ENCODE measurements around the gene DHH. TPM values are rescaled to one million over a fixed set of nuclear protein-coding genes. Genes with fewer than 3 reads are reported as not detected.

Gene DHH
- total and polyA plus RNA-seq, 9 of the 15 experiments (the other 6 are each of a cell fraction or from before 2014, with no cell fraction given) = 0.07 to 2.6 (median 0.54) TPM

DNA sequence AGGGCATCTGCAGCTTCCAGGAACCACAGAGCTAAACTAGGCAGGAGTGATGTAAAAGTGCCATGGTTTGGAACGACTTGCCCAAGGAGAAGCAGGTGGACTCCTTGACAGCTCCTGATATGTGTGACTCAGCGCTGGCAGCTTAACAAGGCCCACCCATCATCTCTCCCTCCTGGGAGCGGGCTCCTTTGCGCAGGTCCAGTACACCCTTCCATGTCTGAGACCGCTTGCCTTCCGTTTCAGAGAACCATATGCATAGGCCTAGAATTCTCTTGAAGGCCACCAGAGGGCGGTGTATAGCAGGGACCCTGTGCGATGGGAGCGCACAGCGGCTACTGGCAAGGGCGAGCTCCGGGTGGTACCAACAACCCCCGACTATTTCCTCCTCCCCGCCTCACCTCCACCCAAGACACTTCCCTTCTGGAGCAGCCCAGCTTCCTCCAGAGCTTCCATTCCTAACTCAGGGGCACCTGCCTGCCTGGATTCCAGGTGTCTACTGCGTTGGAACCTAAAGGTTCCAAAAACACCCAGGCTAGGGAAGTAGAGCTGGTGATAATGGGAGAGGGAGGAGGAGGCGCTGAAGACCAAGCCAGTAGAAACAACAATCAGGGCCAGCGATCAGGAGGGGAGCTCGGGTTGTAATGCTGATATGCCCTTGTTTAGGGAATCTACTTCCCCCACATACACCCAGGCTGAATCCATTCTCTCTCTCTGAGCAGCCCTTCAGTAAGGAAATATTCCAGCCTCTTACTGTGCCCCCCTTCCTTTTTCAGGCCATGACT is 6.3 kb downstream of the DHH start (continued):
- TF ChIP-seq U2AF2 (optimal IDR thresholded peaks at IDR 0.05; ENCODE audit: low read depth, low read length) (no peak), JUND (IDR thresholded peaks at IDR 0.05; ENCODE audit: borderline replicate concordance, low read depth, low read length) (peak; percentile 86), JUND (tag; IDR thresholded peaks at IDR 0.05; ENCODE audit: borderline replicate concordance, low read depth, low read length) (peak; percentile 79; the same call in 2 of the 3 replicates), SETDB1 (IDR thresholded peaks at IDR 0.05; ENCODE audit: low read length) (no peak), ZBED1 (IDR thresholded peaks at IDR 0.05) (no peak), ZZZ3 (IDR thresholded peaks at IDR 0.05) (no peak), CHD1 (IDR thresholded peaks at IDR 0.05; ENCODE audit: low read length) (no peak), BDP1 (IDR thresholded peaks at IDR 0.05; ENCODE audit: insufficient read depth, insufficient read length) (no peak), ZHX1 (conservative IDR thresholded peaks at IDR 0.05; ENCODE audit: low read length) (no peak), ZNF561 (CRISPR knock-in tag; conservative IDR thresholded peaks at IDR 0.05) (no peak), STAG1 (CRISPR knock-in tag; IDR thresholded peaks at IDR 0.05; ENCODE audit: borderline replicate concordance) (no peak), MBD2 (IDR thresholded peaks at IDR 0.05; ENCODE audit: borderline replicate concordance, low read depth) (no peak), ZNF449 (CRISPR knock-in tag; IDR thresholded peaks at IDR 0.05) (0 out of 2 replicates have a peak, but pooled peaks have one; percentile 32), RAD21 (CRISPR knock-in tag; conservative IDR thresholded peaks at IDR 0.05 in 1 of 2, IDR thresholded peaks at IDR 0.05 in 1 of 2) (peak; percentile 85 to 88), TRIM24 (IDR thresholded peaks at IDR 0.05) (peak in 1 of 2 experiments; percentile 53; a peak in 2 of 4 replicates), NKRF (IDR thresholded peaks at IDR 0.05; ENCODE audit: borderline replicate concordance) (no peak)
- TF ChIP-seq, protein P1, sequence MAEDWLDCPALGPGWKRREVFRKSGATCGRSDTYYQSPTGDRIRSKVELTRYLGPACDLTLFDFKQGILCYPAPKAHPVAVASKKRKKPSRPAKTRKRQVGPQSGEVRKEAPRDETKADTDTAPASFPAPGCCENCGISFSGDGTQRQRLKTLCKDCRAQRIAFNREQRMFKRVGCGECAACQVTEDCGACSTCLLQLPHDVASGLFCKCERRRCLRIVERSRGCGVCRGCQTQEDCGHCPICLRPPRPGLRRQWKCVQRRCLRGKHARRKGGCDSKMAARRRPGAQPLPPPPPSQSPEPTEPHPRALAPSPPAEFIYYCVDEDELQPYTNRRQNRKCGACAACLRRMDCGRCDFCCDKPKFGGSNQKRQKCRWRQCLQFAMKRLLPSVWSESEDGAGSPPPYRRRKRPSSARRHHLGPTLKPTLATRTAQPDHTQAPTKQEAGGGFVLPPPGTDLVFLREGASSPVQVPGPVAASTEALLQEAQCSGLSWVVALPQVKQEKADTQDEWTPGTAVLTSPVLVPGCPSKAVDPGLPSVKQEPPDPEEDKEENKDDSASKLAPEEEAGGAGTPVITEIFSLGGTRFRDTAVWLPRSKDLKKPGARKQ (CRISPR knock-in tag; IDR thresholded peaks at IDR 0.05) = no peak
- TF ChIP-seq, protein P2, sequence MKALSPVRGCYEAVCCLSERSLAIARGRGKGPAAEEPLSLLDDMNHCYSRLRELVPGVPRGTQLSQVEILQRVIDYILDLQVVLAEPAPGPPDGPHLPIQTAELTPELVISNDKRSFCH (CRISPR knock-in tag; IDR thresholded peaks at IDR 0.05) = no peak
- TF ChIP-seq, protein P2 (tag; IDR thresholded peaks at IDR 0.05) = no peak
